ENCODE data around the gene POC1B.
A peak's percentile ranks its signal among the peaks of the same experiment; 100 is the strongest.

POC1B gene

DNA sequence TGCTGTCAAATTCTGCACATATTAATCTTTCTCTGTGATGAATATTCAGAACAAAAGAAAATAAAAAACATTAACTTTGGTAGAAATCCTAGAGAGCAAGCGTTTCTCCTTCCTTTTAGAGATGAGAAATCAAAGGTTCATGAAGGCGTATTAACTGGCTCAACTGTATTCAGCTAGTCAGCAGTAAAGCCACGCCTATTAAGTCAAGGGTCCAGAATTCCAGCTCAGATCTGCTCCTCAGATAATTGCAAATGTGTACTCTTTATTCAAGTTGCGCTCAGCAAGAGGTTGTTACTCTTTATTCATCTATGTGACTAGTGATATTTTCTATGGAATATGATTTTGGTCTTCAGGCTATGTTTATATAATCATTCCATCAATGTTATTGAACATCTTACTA, 13.1 kb upstream of the POC1B start:
- no peak overlapping the region for H3K4me3 ChIP-seq (ENCODE audit: low read depth, low read length)
- H3K27ac ChIP-seq (ENCODE audit: low read depth, low read length) = no peak overlapping the region

DNA sequence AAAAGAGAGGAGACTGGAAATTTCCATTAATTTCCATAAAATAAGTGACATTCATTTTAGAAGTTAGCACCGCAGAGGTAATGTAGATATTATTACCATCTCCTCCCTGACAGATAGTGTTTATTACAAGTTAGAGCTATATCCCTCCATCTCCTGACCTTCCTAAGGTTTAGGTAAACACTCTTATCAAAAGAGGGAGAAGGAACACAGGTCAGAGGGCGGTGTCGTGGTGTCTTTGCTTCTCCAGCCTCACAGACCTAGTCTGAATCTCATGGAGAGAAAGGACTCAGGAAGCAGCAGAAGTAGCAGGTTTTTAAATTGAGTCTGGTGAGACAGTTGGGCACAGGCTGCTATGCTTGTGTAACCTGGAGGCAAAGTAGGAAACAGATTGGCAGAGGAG, 11.5 kb upstream of the POC1B start:
- no peak overlapping the region for H3K4me3 ChIP-seq (ENCODE audit: low read depth, low read length)
- no peak overlapping the region for H3K27ac ChIP-seq (ENCODE audit: low read depth, low read length)
- H2AFZ ChIP-seq (ENCODE audit: low read length, unreplicated experiment) = no peak overlapping the region
- no peaks in the 10 kb centered on the region for H3K4me1 ChIP-seq (ENCODE audit: control insufficient read depth, insufficient read depth, low read length, unreplicated experiment)
- no peaks in the 10 kb centered on the region for H3K27me3 ChIP-seq (ENCODE audit: insufficient read depth, low read length)
- no peaks in the 10 kb centered on the region for H3K36me3 ChIP-seq (ENCODE audit: insufficient read depth, low read length)
- H3K79me2 ChIP-seq (ENCODE audit: control insufficient read depth, insufficient read depth, low read length, unreplicated experiment) = no peaks in the 10 kb centered on the region

More for the DNA sequence above, 13.1 kb upstream of the POC1B start:
- H3K36me3 ChIP-seq (ENCODE audit: insufficient read depth, low read length) = no peaks in the 10 kb centered on the region
- H3K79me2 ChIP-seq (ENCODE audit: control insufficient read depth, insufficient read depth, low read length, unreplicated experiment) = no peaks in the 10 kb centered on the region
- H2AFZ ChIP-seq (ENCODE audit: low read length, unreplicated experiment) = no peak overlapping the region
- H3K4me1 ChIP-seq (ENCODE audit: control insufficient read depth, insufficient read depth, low read length, unreplicated experiment) = no peaks in the 10 kb centered on the region
- no peaks in the 10 kb centered on the region for H3K27me3 ChIP-seq (ENCODE audit: insufficient read depth, low read length)

DNA sequence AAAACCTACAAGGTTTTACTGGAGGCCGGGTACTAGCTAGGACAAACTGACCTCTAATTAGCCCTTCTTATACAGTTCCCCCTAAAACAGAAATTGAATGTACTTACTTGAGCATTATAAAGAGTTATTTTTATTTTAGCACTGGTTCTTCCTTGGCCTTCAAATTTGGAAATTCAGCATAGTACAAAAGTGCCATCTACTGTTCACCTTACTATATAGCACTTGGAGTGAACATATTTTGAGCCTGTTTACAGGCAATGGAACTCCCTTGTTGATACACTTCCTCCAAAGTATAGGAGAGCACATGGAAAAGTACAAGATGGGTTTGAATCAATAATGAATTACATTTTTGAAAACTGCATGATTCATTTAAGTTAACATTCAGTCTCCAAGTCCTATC, 3.9 kb upstream of the POC1B start:
- no peak overlapping the region for H3K4me3 ChIP-seq (ENCODE audit: low read depth, low read length)
- H3K4me1 ChIP-seq (ENCODE audit: control insufficient read depth, insufficient read depth, low read length, unreplicated experiment) = peaks cover 7% of the 10 kb centered on the region
- H2AFZ ChIP-seq (ENCODE audit: low read length, unreplicated experiment) = no peak overlapping the region
- H3K27ac ChIP-seq (ENCODE audit: low read depth, low read length) = no peak overlapping the region
- H3K79me2 ChIP-seq (ENCODE audit: control insufficient read depth, insufficient read depth, low read length, unreplicated experiment) = peaks cover 4% of the 10 kb centered on the region
- H3K36me3 ChIP-seq (ENCODE audit: insufficient read depth, low read length) = no peaks in the 10 kb centered on the region
- no peaks in the 10 kb centered on the region for H3K27me3 ChIP-seq (ENCODE audit: insufficient read depth, low read length)

DNA sequence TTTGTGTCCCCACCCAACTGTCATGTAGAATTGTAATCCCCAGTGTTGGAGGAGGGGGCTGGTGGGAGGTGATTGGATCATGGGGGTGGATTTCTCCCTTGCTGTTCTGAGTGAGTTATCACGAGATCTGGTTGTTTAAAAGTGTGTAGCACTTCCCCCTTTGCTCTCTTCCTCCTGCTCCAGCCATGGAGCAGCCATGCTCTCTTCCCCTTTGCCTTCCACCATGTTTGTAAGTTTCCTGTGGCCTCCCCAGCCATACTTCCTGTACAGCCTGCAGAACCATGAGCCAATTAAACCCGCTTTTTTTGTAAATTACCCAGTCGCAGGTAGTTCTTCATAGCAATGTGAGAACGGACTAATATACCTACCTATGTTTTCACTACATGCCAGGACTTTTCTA, 2.6 kb upstream of the POC1B start:
- peaks cover 12% of the 10 kb centered on the region for H3K4me1 ChIP-seq (ENCODE audit: control insufficient read depth, insufficient read depth, low read length, unreplicated experiment)
- peaks cover 13% of the 10 kb centered on the region for H3K79me2 ChIP-seq (ENCODE audit: control insufficient read depth, insufficient read depth, low read length, unreplicated experiment)
- no peak overlapping the region for H2AFZ ChIP-seq (ENCODE audit: low read length, unreplicated experiment)
- no peaks in the 10 kb centered on the region for H3K27me3 ChIP-seq (ENCODE audit: insufficient read depth, low read length)
- H3K27ac ChIP-seq (ENCODE audit: low read depth, low read length) = no peak overlapping the region
- no peak overlapping the region for H3K4me3 ChIP-seq (ENCODE audit: low read depth, low read length)
- no peaks in the 10 kb centered on the region for H3K36me3 ChIP-seq (ENCODE audit: insufficient read depth, low read length)

DNA sequence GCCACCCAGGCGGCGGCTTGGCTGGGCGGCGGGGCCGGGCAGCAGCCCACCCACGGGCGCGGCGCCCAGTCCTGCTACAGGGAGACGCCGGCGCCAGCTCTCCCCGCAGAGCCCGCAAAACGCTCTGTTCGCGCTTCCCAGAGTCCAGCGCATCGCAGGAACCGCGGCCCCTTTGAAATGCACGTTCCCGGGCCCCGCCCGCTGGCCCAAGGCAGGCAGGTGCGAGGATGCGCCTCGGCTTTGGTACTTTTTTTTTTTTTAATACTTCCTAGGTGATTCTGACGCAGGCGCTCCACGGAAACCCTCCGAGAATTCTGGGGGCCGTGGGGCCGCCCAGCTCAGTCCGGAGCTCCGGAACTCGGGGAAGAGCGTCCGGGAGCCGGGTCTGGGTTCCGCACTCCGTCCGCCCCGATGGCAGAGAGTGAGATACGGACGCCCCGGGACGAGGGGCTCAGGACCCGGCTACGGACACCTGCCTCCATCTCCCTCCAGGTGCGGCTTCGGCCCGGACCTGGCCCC, 483 bp downstream of the POC1B start:
- Histone ChIP-seq H3K27me3 (ENCODE audit: insufficient read depth, low read length) (no peaks in the 10 kb centered on the region), H3K4me1 (ENCODE audit: control insufficient read depth, insufficient read depth, low read length, unreplicated experiment) (peaks cover 23% of the 10 kb centered on the region), H3K27ac (ENCODE audit: low read depth, low read length) (peak overlapping the region; percentile 80), H3K36me3 (ENCODE audit: insufficient read depth, low read length) (no peaks in the 10 kb centered on the region), H3K4me3 (ENCODE audit: low read depth, low read length) (peak overlapping the region; percentile 89), H2AFZ (ENCODE audit: low read length, unreplicated experiment) (peak overlapping the region; percentile 96), H3K79me2 (ENCODE audit: control insufficient read depth, insufficient read depth, low read length, unreplicated experiment) (peaks cover 41% of the 10 kb centered on the region)

DNA sequence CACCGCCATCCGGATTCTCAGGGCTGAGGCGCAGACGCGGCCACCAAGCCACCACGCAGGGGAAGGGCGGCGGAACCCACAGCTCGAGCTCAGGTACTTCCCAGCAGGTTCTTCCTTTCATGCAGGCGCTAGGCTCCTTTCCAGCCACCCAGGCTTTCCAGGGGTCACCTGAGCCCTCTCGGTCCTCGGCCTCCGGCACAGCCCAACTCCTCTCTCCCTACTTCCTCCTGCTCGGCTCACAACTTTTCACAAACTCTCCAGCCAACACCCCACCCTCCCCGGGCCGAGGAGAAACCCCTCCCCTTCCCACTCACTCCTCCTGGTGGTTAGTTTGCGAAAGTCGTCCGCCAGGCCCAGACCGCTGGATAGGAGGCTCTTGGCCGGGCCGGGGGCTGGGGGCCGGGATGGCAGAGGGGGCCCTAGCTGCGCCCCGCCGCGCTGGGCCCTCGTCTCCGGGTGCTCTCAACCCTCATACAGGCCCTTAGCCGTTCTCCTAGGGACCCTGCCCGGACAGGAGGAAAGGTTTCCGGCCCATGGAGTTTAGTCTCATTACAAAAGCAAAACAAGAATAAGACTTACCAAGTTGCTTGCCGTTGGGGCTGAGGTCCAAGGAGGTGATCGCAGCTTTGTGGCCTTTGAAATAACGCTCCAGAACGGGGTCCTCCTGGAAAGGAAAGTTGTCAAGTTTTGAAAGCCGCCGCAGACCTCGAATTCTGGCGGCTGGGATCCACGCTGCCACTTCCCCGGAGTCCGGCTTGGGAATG, 1.1 kb downstream of the POC1B start, which contains the start of gene GALNT4:
GALNT4 (minus strand) TSS at position 256 of the 764 bp plus-strand sequence; CDS start at position 9, 247 bp downstream.
- H2AFZ ChIP-seq (ENCODE audit: low read length, unreplicated experiment) = peak within 1 kb of the TSS; percentile 96

DNA sequence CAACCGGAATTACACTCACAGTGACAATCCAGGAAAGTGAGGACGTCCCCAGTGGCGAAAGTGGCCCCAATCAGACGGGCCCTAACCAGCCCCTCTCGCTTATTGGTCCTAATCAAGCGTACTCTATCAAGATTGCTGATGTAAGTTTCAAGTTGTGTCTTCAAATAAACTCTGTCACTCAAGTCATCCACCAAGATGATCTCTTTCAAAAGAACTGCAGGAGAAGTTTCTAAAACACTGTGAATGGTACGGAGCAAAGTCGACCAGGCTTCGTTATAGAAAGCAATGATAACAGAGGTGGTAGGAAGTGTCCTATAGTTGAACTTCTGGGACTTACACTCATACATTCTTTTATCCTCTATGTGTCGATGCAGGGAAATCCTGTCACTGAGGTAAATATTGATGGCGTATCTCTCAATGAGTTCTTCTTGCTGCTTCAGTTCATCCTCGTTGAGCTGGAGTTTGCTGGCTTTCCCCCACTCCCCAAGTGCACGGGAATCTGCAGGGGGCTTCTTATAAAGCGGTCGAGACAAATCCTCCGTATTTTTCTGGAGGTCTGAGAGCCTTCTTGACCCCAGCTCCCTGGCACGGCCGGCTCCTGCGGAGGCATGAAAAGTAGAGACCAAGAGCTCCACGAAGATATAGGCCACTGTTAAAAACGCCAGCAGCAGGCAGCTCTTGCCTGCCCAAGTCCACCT, 1.9 kb downstream of the POC1B start:
- no peaks in the 10 kb centered on the region for H3K36me3 ChIP-seq (ENCODE audit: insufficient read depth, low read length)
- 0 out of 2 replicates have a peak overlapping the region, but pooled peaks have one; percentile 44 for H3K27ac ChIP-seq (ENCODE audit: low read depth, low read length)
- peaks cover 23% of the 10 kb centered on the region for H3K4me1 ChIP-seq (ENCODE audit: control insufficient read depth, insufficient read depth, low read length, unreplicated experiment)
- no peaks in the 10 kb centered on the region for H3K27me3 ChIP-seq (ENCODE audit: insufficient read depth, low read length)
- H3K79me2 ChIP-seq (ENCODE audit: control insufficient read depth, insufficient read depth, low read length, unreplicated experiment) = peaks cover 51% of the 10 kb centered on the region
- peak overlapping the region; percentile 96 for H2AFZ ChIP-seq (ENCODE audit: low read length, unreplicated experiment)
- peak overlapping the region; percentile 89 for H3K4me3 ChIP-seq (ENCODE audit: low read depth, low read length)

More for the DNA sequence above, 1.1 kb downstream of the POC1B start, which contains the start of gene GALNT4:
- Histone ChIP-seq H3K27me3 (ENCODE audit: insufficient read depth, low read length) (no peaks in the 10 kb centered on the region), H3K4me3 (ENCODE audit: low read depth, low read length) (peak within 1 kb of the TSS; percentile 89), H3K36me3 (ENCODE audit: insufficient read depth, low read length) (no peaks in the 10 kb centered on the region), H3K27ac (ENCODE audit: low read depth, low read length) (peak within 1 kb of the TSS; percentile 80), H3K4me1 (ENCODE audit: control insufficient read depth, insufficient read depth, low read length, unreplicated experiment) (peaks cover 23% of the 10 kb centered on the region), H3K79me2 (ENCODE audit: control insufficient read depth, insufficient read depth, low read length, unreplicated experiment) (peaks cover 45% of the 10 kb centered on the region)

DNA sequence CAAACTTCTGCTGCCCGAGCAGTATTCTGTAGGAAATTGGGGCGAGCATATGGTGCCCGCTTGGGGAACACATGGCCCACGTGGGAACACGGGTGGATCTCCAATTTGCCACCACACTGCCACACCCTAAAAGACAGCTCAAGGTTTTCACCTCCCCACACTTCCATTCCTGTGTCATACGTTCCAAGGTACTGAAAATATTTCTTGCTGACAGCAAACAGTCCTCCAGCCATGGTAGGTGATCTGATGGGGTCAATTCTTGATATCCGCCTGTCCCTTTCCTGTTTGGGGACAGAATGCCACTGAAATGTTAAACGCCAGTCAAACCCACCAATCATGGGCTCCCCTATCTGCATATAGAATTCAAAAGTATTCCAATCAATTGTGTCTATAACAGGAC, 2.5 kb downstream of the POC1B start:
- Histone ChIP-seq H3K79me2 (ENCODE audit: control insufficient read depth, insufficient read depth, low read length, unreplicated experiment) (peaks cover 51% of the 10 kb centered on the region), H3K4me1 (ENCODE audit: control insufficient read depth, insufficient read depth, low read length, unreplicated experiment) (peaks cover 23% of the 10 kb centered on the region), H3K36me3 (ENCODE audit: insufficient read depth, low read length) (no peaks in the 10 kb centered on the region), H3K27ac (ENCODE audit: low read depth, low read length) (no peak overlapping the region), H3K27me3 (ENCODE audit: insufficient read depth, low read length) (no peaks in the 10 kb centered on the region), H3K4me3 (ENCODE audit: low read depth, low read length) (peak overlapping the region; percentile 89), H2AFZ (ENCODE audit: low read length, unreplicated experiment) (no peak overlapping the region)

DNA sequence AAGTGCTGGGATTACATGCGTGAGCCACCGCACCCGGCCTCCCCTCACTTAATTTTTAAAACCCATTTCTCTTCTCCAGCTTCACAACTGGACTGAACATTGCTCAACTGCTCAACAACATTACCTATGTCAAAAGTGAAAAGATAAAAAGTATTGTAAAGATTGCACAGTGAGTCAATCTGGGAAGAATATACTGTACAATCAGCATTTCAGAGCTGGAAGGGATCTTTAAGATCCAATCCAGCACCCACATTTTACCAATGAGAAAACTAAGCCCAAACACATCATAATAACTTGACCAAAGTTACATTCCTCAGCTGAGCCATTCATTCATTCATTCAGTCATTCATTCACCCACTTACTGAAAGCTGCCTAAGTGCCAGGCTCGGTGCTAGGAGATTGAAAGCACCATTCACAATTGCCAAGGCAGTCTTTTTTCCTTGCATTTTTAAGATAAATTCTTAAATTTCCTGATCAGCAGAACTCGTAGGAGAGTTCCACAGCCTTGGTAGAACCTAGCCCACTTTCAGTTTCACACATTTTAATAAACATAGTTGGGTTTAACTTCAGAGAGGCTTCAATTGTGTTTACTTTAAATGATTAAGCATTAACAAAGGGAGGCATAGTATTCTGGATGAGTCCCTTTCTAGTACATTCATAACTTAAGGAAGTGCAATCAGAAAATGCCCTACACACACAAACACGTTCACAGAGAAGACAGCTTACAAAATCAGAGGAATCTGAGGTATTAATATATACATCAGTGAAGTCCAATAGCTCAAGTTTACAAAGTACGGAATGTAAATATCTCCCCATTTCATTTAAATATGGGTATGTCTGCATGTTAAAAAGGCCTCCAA, 4.3 kb downstream of the POC1B start:
- peak overlapping the region; percentile 65 for H3K4me3 ChIP-seq (ENCODE audit: low read depth, low read length)

DNA sequence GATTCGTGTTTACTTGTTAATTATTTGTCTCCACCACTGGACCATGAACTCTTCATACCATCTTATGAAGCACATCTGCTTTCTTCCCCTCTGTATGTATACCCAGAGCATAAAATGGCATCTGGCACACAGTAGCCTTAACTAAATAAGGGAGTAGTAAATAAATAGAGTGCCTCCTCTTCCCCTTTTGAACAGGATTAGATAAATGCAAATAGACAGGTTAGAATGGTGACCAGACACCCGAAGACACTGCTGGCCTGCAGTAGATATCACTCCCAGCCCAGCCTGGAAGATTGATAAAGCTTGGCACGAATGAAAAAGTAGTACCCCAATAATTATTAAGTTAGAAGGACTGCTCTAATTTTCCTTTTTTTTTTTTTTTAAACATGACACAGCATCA, 8.1 kb downstream of the POC1B start:
- peaks cover 36% of the 10 kb centered on the region for H3K79me2 ChIP-seq (ENCODE audit: control insufficient read depth, insufficient read depth, low read length, unreplicated experiment)
- no peaks in the 10 kb centered on the region for H3K27me3 ChIP-seq (ENCODE audit: insufficient read depth, low read length)
- H2AFZ ChIP-seq (ENCODE audit: low read length, unreplicated experiment) = no peak overlapping the region
- no peak overlapping the region for H3K4me3 ChIP-seq (ENCODE audit: low read depth, low read length)
- no peaks in the 10 kb centered on the region for H3K36me3 ChIP-seq (ENCODE audit: insufficient read depth, low read length)
- no peak overlapping the region for H3K27ac ChIP-seq (ENCODE audit: low read depth, low read length)
- H3K4me1 ChIP-seq (ENCODE audit: control insufficient read depth, insufficient read depth, low read length, unreplicated experiment) = peaks cover 8% of the 10 kb centered on the region

More for the DNA sequence above, 4.3 kb downstream of the POC1B start:
- Histone ChIP-seq H3K27ac (ENCODE audit: low read depth, low read length) (no peak overlapping the region), H2AFZ (ENCODE audit: low read length, unreplicated experiment) (no peak overlapping the region), H3K36me3 (ENCODE audit: insufficient read depth, low read length) (no peaks in the 10 kb centered on the region), H3K4me1 (ENCODE audit: control insufficient read depth, insufficient read depth, low read length, unreplicated experiment) (peaks cover 18% of the 10 kb centered on the region), H3K27me3 (ENCODE audit: insufficient read depth, low read length) (no peaks in the 10 kb centered on the region), H3K79me2 (ENCODE audit: control insufficient read depth, insufficient read depth, low read length, unreplicated experiment) (peaks cover 56% of the 10 kb centered on the region)

Data from ACC112 (cell line).